IPS-NIHi7 (cell line): ENCODE data around the gene TMCO4.

Experiments used
- DNase-seq: peaks from one replicate; pipeline ENCODE4 v3.0.0; 2012; ENCODE audit warnings: mixed read lengths; ENCODE audit errors: extremely low spot score

The TMCO4 gene

DNA sequence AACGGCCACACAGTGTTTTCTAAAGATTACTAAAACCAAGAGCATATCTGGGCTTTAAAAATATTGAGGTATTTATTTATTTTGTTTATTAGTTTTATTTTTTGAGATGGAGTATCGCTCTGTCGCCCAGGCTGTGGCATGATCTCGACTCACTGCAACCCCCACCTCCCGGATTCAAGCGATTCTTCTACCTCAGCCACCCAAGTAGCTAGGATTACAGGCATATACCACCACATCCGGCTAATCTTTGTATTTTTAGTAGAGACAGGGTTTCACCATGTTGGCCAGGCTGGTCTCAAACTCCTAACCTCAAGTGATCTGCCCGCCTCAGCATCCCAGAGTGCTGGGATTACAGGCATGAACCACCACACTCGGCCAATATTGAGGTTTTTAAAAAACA, 23.9 kb downstream of the TMCO4 start:
- DNase-seq: no peak

DNA sequence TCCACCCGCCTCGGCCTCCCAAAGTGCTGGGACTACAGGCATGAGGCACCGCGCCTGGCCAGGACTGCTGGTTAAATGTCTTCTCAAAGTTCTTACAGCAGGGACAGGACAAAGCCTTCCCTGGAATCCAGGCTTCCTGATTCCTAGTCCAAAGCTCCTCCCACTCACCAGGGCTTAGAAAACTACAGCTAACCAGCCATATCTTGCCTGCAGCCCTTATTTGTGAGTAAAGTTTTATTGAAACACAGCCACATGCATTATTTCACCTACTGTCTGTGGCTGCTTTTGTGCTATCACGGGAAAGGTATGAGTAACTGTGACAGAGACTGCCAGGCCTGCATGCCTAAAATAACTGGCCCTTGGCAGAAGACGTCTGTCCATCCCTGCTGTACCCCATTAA, 24.4 kb downstream of the TMCO4 start:
- DNase-seq: no peak

- no peak for DNase-seq
These were observed 25.4 kb downstream of the TMCO4 start for GRCh38 chr1:19774180-19774785.

- no peak for DNase-seq
These were observed 26.2 kb downstream of the TMCO4 start for GRCh38 chr1:19773485-19773884.

GRCh38 chr1:19772053-19772452, 27.7 kb downstream of the TMCO4 start:
- peak; percentile 52 for DNase-seq

DNA sequence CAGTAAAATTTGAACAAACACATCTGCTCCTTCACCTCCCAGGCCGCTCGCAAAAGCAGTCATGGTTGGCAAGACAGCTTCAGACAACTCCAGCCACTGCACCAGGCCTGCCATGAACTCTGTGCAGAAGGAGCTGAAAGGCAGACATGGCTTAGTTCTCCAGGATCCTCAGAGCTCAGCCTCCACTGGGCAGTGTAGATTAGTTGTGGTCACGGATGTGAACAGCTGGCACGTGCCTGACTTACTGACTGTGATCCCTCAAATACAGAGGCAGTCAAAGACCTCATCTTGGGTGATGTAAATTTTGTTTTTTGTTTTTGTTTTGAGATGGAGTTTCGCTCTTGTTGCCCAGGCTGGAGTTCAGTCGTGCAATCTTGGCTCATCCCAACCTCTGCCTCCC, 28.4 kb downstream of the TMCO4 start:
- no peak for DNase-seq

DNA sequence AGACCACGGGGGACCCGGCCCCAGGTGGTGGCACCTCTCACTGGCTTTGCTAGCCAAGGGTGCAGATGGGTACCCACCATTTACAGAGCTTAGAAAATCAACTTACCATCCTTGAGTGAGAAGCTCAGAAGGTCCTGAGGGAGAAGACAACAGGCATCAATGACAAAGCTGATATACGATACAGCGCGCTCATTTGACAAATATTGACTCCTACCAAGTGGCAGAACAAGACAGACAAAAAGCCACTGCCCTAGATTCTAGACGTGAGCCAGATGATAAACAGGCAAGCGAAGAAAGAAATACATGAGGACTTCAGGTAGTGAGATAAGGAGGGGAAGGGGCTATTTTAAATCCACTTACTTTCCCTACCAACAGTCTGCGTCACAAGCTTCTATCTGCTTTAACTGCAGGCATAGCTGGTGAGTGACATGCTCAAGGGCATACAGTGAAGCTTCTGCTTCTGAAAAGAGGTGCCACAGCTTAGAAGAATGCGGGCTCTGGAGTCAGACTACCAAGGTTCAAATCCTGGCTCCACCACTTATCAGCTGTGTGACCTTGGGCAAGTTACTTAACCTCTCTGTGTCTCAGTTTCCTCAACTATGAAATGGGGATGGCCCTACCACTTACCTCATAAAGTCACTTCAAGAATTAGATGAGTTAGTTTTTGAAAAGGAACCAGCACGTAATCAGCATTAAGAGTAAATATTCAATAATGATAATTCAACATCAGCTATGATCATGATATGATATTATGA, 29.1 kb downstream of the TMCO4 start:
- DNase-seq: no peak

GRCh38 chr1:19769211-19769932, 30.3 kb downstream of the TMCO4 start:
- DNase-seq: peak; percentile 47

DNA sequence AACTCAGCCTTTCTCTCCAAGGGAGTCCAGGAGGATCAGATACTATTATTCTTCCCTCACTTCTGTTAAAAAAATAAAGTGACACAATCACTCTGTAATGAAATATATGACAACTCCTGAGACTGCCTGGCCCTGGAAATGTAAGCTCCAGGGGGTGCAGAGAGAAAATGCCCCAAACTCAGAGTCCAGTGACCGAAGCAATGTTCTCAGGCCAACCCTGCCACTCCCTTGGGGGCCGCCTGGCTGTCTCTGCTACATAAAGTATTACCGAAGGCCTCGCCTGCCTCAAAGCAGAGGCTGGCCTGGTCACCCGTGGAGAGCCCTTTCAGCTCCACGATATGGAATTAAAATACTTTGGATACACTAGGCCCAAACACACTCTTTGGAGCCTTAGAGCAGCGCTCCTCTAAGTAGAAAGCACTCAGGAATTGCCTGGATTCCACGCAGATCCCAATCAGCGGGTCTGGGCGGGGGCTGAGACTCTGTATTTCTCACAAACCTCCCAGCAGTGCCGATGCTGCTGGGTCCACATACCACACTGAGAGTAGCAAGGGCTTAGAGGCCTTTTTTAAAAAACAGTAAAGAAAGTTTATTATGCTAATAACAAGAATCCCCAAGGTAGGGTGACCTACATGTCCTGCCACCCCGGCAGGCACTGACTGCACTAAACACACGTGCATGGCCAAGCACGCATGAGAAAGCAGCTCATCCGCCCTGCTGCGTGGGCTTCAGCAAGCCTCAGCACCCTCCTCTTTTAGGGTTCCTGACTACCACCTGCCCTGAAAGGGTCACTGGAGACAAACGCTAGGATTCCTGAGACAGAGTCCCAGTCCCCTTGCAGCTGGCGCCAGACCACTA, 31.1 kb downstream of the TMCO4 start:
- DNase-seq: no peak

DNA sequence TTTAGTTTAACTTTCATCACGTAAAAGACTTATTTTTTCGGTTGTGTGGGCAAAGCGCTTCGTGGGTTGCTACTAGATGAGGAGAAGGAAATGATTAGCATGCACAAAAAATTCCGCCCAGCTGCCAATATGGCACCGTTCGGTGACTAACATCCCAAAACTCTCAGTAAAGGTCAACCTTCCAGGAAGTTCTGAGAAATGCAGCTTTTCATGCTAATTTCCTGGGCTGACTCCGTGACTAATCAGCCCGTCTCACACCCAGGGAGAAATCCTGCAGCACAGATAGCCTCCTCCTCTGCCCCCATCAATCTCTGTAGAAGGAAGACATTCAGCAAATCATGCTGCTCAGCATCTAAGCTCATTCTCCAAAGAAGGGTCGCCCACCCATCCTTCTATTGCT, 34.1 kb downstream of the TMCO4 start:
- DNase-seq: peak; percentile 64

DNA sequence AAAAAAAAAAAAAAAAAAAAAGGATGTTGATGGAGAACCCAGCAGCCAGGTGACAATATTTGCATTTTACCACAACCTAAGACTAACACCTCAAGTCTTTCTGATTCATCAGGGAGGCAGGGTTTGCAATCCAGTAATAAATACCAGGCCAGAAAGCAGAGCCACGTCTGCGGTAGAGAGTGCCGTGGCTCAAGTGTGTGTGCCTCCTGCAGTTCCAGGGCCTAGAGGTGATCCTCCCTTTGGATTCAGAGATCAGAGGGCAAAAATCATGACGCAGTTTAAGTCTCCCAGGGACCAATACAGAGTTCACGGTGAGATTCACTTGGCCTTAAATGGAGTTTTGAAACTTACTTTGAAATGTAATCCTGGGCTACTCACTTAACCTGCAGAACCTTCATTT, 34.9 kb downstream of the TMCO4 start:
- no peak for DNase-seq

GRCh38 chr1:19762175-19762779, 37.4 kb downstream of the TMCO4 start:
- DNase-seq: peak; percentile 88

DNA sequence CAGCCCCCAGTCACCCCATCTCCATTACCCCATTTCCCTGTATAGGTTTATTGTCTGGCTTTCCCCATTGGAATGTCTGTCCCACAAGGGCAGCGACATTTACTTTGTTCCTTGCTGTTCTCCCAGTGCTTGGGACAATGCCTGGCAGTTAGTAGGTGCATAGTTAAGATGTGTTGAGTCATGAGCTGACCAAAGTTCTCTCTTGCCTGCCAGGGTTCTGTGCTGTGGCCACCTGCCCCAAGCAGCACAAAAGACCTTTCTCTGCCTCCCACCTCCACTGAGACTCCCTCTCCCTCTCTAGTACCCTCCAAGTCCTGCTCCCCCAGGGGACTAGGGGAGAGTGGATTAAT, 40.0 kb downstream of the TMCO4 start:
- DNase-seq: no peak

DNA sequence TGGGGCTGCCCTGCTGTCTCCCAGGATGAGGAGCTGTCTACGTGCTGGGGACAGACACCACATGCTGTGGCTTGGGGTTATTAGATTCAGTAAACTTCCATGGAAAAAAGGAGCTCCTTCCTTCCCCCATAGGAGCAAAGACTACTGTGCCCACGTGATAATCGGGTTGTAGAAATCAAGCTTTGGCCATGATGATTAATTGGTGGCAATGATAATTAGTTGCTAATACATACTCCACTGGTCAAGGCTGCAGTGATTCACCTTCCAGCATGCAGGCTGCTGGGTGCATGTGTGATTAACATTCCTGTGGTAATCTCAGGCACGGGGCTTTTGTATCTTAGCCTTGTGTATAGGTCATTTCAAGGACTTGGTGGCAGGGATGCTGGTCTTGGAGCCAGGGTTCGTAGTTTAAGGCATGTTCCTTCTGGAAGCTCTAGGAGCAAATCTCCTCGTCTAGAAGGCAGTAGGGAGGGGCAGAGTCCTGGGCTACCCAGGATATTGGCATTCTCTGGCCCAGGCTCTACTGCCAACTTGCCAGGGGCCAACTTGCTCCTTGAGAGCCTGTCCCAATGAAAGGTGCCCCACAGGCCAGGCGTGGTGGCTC, 41.4 kb downstream of the TMCO4 start:
- DNase-seq: no peak

GRCh38 chr1:19757641-19758040, 42.1 kb downstream of the TMCO4 start:
- DNase-seq: no peak

DNA sequence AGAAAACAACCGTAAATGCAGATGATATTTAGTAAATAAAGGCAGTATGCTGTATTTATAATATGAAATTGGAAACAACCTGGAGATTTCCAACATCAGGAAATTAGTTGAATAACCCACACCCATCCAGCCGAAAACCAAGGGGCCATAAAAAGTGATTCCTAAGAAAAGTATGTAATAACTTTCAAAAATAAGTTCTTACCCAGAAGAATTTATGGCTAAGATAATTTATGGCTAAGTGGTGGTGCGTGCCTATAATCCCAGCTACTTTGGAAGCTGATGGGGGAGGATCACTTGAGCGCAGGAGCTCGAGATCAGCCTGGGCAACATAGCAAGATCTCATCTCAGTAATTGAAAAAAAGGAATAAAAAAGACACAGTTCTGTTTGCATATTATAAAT, 43.2 kb downstream of the TMCO4 start:
- no peak for DNase-seq

- DNase-seq: no peak
These were observed 45.2 kb downstream of the TMCO4 start for GRCh38 chr1:19754482-19754881.

- no peak for DNase-seq
These were observed 47.5 kb downstream of the TMCO4 start for GRCh38 chr1:19752083-19752696.

DNA sequence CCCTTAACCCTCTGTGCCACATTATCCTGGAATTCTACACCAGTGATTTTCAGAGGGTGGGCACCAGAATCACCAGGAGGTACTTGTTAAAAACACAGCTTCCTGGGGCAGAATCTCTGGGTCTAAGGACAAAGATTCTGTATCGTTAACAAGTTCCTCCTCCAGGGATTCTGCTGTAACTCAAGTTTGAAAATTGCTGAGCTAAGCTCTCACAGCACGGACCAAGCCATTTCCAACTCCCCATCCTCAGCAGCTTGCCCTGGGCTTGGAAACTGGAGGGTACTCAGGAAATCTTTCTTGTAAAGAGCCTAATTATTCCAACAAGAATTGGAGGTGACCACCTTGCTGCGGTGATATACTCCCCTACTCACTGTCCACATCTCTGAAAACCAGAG, 48.8 kb downstream of the TMCO4 start:
- DNase-seq: no peak

GRCh38 chr1:19750101-19750881, 49.4 kb downstream of the TMCO4 start:
- DNase-seq: no peak
